MCF 10A (cell line): ENCODE results near the gene CLPTM1L. TPM values are rescaled to one million over a fixed set of nuclear protein-coding genes. Genes with fewer than 3 reads are reported as not detected.

Experiments
- BruUV-seq: library from RNA; stranded (reverse); fragments of 400-500 nt; replicated peaks from 2 replicates; lab custom pipeline; 2021; lab: Mats Ljungman, UMichigan
- CTCF ChIA-PET: fragments of 300-600 bp; sonication (Branson Sonifier 250); formaldehyde crosslinking; extraction: SDS; loops from one replicate; lab custom pipeline; 2021; ENCODE audit warnings: antibody characterized with exemption, inconsistent platforms; lab: Yijun Ruan, JAX
- POLR2A ChIA-PET: fragments of 300-600, 350-650 bp; sonication (Branson Sonifier 250); formaldehyde crosslinking; extraction: SDS; loops from one replicate; lab custom pipeline; 2020; ENCODE audit warnings: antibody characterized with exemption, inconsistent platforms; lab: Yijun Ruan, JAX
- DNase-seq: peaks from one replicate; pipeline ENCODE4 v3.0.0-alpha.2; 2018; ENCODE audit not compliant: unreplicated experiment
- H3K27ac Mint-ChIP-seq: one replicate; pipeline ENCODE4 v1.8.0; 2022; ENCODE audit warnings: mild to moderate bottlenecking, low read depth, mixed read lengths; ENCODE audit not compliant: unreplicated experiment
- H3K27me3 Mint-ChIP-seq: one replicate; pipeline ENCODE4 v1.8.0; 2022; ENCODE audit warnings: mixed read lengths; ENCODE audit not compliant: insufficient read depth, unreplicated experiment
- H3K36me3 Mint-ChIP-seq: one replicate; pipeline ENCODE4 v1.8.0; 2022; ENCODE audit warnings: mild to moderate bottlenecking, moderate library complexity, mixed read lengths; ENCODE audit not compliant: insufficient read depth, unreplicated experiment
- H3K4me1 Mint-ChIP-seq: one replicate; pipeline ENCODE4 v1.8.0; 2022; ENCODE audit warnings: mixed read lengths; ENCODE audit not compliant: insufficient read depth, unreplicated experiment
- H3K4me3 Mint-ChIP-seq: one replicate; pipeline ENCODE4 v1.8.0; 2022; ENCODE audit warnings: mild to moderate bottlenecking, moderate library complexity, mixed read lengths; ENCODE audit not compliant: unreplicated experiment
- H3K9me3 Mint-ChIP-seq: one replicate; pipeline ENCODE4 v1.8.0; 2022; ENCODE audit warnings: mixed read lengths; ENCODE audit not compliant: unreplicated experiment
- intact Hi-C: fragments of 100-400 bp; cut with micrococcal nuclease; formaldehyde crosslinking; loops from 2 replicates; pipeline ENCODE4 v1.14.1; 2022
- total RNA-seq: library from RNA; stranded (reverse); gene quantifications from 2 replicates; pipeline ENCODE4 v1.2.3, GENCODE V29; 2022
- TF ChIP-seq, protein P1 (sequence below): fragments of 200-600 bp; IDR thresholded peaks from one replicate; pipeline ENCODE4 v1.8.0; 2022; ENCODE audit warnings: antibody characterized with exemption, mild to moderate bottlenecking; ENCODE audit not compliant: unreplicated experiment

Gene CLPTM1L
- total RNA-seq, 1 experiment from 2014 or later: 128 TPM

DNA sequence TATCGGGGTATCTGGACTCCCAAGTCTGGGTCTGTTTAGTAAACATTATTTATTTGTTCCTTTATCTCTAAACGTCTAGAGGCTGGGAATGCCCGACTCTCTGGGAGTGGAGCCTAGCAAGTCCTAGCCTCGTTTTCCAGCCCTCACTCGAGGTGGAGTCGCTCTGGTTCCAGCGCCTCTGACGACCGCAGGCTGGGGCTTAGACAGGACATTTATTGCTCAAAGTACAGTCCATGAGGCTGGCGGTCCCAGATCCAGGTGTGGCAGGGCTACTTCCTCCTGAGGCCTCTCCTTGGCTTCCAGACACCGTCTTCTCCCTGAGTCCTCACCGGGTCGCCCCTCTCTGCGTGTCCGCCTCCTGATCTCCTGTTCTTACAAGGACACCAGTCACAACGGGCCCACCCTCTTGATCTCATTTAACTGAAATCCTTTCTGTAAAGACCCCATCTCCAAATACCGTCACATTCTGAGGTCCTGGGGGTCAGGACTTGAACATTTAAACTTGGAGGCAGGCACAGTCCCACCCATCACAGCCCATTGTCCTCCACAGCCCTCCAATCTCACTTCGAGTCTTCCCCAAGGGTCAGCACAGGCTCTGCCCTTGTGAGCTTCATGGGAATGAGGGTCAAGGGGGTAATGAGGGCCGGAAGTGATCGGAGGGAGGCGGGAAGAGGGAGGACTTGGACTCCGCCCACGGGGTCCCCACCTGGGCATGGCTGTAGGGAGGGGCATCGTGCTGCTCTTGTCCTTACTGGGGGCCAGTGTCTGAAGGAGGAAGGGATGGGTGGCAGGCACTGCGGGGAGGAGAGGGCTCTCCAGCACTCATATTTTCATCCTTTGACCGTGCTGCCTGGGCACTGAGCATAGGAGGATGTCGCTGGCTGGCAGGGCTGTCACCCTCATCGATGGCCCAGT is 12.2 kb upstream of the CLPTM1L start:
- DNase-seq: no peak
- Mint-ChIP-seq H3K4me3 (no peak overlapping the region), H3K9me3 (no peaks in the 10 kb centered on the region), H3K27ac (no peak overlapping the region), H3K27me3 (peaks cover 54% of the 10 kb centered on the region), H3K4me1 (no peaks in the 10 kb centered on the region), H3K36me3 (peaks cover 5% of the 10 kb centered on the region)
- BruUV-seq: no TSS peak
- CTCF ChIA-PET: no interaction called here
- TF ChIP-seq, protein P1, sequence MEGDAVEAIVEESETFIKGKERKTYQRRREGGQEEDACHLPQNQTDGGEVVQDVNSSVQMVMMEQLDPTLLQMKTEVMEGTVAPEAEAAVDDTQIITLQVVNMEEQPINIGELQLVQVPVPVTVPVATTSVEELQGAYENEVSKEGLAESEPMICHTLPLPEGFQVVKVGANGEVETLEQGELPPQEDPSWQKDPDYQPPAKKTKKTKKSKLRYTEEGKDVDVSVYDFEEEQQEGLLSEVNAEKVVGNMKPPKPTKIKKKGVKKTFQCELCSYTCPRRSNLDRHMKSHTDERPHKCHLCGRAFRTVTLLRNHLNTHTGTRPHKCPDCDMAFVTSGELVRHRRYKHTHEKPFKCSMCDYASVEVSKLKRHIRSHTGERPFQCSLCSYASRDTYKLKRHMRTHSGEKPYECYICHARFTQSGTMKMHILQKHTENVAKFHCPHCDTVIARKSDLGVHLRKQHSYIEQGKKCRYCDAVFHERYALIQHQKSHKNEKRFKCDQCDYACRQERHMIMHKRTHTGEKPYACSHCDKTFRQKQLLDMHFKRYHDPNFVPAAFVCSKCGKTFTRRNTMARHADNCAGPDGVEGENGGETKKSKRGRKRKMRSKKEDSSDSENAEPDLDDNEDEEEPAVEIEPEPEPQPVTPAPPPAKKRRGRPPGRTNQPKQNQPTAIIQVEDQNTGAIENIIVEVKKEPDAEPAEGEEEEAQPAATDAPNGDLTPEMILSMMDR: no peak
- intact Hi-C loops: loop anchor here (10.0 kb wide), 1 partner anchor 288 kb away; no protein-coding TSS in a partner anchor
- POLR2A ChIA-PET: interaction anchor here (0.6 kb wide), 1 partner anchor 58 kb away, joined by 3 read pairs; no protein-coding TSS in a partner anchor

DNA sequence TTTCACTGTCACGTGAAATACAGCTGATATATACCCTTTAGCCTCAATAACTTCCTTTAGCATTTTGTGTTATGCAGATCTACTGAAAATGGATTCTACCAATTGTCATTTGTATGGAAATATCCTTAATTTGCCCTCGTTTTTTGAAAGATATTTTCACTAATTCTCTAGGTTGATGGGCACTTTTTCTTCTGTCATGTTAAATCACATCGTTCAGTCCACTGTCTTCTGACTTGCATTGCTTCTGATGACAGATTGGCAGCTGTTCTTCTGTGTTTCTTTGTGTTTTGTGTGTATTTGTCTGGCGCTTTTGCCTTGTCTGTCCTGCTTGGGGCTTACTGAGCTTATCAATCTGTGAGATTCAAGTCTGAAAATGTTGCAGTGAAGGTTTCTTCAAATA is 9.7 kb upstream of the CLPTM1L start:
- no TSS peak for BruUV-seq
- TF ChIP-seq, protein P1: no peak
- no peak for DNase-seq
- CTCF ChIA-PET: interaction anchor here (0.6 to 0.8 kb wide), 2 partner anchors 290 to 1166 kb away, joined by 4 to 5 read pairs; no protein-coding TSS in a partner anchor
- Mint-ChIP-seq H3K4me3 (no peak overlapping the region), H3K27me3 (peaks cover 60% of the 10 kb centered on the region), H3K36me3 (peaks cover 5% of the 10 kb centered on the region), H3K27ac (no peak overlapping the region), H3K9me3 (no peaks in the 10 kb centered on the region), H3K4me1 (no peaks in the 10 kb centered on the region)
- intact Hi-C loops: loop anchor here (10.0 kb wide), 1 partner anchor 290 kb away; no protein-coding TSS in a partner anchor
- POLR2A ChIA-PET: no interaction called here

DNA sequence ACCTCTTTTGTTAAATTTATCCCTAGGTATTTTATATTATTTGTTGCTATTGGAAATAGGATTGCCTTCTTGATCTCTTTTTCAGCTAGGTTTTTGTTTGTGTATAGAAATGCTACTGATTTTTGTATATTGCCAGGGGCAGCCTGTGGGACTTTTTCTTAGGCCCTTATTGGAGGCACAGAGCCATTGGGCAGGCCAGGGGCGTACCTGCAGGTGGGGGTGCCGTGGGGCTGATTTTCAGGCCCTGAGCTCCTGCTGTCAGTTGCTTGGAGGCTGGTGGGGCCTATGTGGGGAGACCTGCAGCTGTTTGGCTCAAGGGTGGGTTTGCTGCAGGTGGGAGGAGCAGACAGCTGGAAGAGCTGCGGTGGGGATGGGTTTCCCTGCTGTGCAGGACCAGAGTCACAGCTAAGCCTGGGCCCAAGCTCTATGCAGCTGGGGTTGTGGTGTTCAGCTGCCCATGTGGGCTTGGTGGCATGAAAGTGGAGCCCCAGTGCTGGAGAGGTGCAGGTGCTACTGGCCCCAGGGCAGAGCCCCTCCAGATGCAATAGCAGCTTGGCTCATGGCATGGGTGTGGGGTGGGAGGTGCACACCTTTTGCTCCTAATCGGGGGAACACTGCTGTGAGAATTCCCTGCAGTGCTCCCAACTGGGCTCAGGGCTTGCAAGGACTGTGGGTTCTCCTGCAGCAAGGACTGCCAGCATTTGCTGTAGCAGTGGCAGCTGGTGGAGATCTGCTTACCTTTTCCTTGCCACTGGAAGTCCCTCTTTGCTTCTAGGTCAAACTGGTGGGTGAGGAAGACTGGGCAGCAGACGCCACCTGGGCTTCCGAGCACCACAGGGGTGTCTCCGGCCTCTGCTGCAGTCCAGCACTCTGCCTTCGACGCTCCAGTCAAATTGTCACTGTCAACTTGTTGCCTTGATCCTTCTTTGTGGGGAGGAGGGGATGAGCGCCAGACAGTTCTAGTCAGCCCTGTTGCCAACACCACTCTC is 7.6 kb upstream of the CLPTM1L start:
- TF ChIP-seq, protein P1: no peak
- Mint-ChIP-seq H3K27me3 (peaks cover 48% of the 10 kb centered on the region), H3K27ac (no peak overlapping the region), H3K4me1 (no peaks in the 10 kb centered on the region), H3K4me3 (no peak overlapping the region), H3K9me3 (no peaks in the 10 kb centered on the region), H3K36me3 (peaks cover 5% of the 10 kb centered on the region)
- POLR2A ChIA-PET: no interaction called here
- no TSS peak for BruUV-seq
- intact Hi-C loops: loop anchor here (10.0 kb wide), 1 partner anchor 292 kb away; no protein-coding TSS in a partner anchor
- no peak for DNase-seq
- CTCF ChIA-PET: interaction anchor here (0.7 to 1.1 kb wide), 2 partner anchors 11 to 101 kb away, joined by 3 read pairs; no protein-coding TSS in a partner anchor
